ENCODE measurements around the gene MAP3K14.
"Not testable (repeated sequence)": the region's sequence is repeated elsewhere in the genome, so short reads cannot be mapped to it uniquely, and the experiment has no call there.

The MAP3K14 gene

DNA sequence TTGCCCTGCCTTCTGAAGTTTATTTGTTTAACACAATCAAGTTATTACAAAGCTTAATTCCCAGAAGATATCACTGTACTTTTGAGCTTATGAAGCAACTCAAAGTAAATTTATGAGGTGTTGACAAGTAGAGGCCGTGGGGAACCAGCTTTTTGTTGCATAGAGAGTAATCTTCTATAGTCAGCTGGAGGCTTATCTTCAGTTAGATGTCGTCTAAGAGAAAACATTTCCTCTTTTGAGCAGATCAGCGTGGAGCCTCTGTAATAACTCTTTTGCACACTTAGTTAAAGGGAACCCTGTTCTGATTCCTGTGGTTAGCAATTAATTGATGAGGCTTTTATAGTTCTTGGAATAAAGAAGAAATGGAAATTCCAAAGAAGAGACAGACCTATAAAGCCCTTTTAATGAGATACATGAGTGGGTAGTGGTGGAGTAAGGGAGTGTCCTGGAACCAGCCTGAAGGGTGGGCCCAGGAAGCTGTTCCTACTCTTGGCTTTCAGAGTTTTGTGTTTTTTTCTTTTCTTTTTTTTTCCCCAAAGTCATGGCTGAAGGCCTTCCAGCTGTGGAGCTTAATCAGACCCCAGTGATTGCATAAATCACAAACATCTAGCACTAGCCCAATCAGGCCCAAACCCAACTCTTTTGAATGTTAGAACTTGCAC, 28.9 kb upstream of the MAP3K14 start:
- POLR2A ChIA-PET (ENCODE audit: low non-redundant PET), result interaction anchor here (0.6 kb wide), 1 partner anchor 27 kb away, joined by 5 read pairs; no protein-coding TSS in a partner anchor
- TF ChIP-seq CTCF (conservative IDR thresholded peaks at IDR 0.05; ENCODE audit: low read depth), result no peak
- DNase-seq (ENCODE audit: low spot score), result no peak
- CTCF ChIA-PET, result no interaction called here
- H3K27ac ChIP-seq, result peak overlapping the region; percentile 72

DNA sequence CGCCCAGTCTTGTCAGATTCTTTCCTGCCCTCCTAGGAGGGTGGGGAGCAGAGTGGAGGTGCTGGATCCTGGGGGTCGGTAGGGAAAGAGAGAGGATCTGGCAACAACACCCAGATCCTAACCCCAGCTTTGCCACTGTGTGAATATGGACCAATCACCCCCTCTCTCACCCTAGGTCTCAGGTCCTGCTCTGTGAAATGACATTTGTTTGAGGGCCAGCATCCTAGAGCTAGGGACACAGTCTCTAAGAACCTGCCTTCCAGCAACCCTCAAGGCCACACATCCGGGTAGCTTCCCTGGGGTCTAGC, 28.4 kb upstream of the MAP3K14 start:
- no peak for DNase-seq (ENCODE audit: low spot score)
- CTCF ChIA-PET, result no interaction called here
- H3K27ac ChIP-seq, result peak overlapping the region; percentile 55
- POLR2A ChIA-PET (ENCODE audit: low non-redundant PET), result interaction anchor here (0.6 kb wide), 1 partner anchor 28 kb away, joined by 5 read pairs; no protein-coding TSS in a partner anchor
- no peak for TF ChIP-seq CTCF (conservative IDR thresholded peaks at IDR 0.05; ENCODE audit: low read depth)

DNA sequence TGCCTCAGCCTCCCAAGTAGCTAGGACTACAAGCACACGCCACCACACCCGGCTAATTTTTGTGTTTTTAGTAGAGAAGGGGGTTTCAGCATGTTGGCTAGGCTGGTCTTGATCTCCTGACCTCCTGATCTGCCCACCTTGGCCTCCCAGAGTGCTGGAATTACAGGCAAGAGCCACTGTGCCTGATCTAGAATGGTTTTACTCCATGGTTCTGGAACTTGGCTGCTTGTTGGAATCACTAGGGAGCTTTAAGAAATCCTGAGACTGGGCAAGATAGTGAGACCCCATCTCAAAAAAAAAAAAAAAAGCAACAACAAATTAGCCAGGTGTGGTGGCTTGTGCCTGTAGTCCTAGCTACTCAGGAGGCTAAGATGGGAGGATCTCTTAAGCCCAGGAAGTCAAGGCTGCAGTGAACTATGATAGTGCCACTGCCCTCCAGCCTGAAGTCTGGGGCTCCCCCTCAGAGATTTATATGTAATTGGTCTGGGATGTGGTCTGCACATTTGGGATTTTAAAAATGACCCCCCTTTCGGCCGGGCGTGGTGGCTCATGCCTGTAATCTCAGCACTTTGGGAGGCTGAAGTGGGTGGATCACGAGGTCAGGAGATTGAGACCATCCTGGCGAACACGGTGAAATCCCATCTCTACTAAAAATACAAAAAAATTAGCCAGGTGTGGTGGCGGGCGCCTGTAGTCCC, 27.3 kb upstream of the MAP3K14 start:
- CTCF ChIA-PET, result not testable (repeated sequence)

DNA sequence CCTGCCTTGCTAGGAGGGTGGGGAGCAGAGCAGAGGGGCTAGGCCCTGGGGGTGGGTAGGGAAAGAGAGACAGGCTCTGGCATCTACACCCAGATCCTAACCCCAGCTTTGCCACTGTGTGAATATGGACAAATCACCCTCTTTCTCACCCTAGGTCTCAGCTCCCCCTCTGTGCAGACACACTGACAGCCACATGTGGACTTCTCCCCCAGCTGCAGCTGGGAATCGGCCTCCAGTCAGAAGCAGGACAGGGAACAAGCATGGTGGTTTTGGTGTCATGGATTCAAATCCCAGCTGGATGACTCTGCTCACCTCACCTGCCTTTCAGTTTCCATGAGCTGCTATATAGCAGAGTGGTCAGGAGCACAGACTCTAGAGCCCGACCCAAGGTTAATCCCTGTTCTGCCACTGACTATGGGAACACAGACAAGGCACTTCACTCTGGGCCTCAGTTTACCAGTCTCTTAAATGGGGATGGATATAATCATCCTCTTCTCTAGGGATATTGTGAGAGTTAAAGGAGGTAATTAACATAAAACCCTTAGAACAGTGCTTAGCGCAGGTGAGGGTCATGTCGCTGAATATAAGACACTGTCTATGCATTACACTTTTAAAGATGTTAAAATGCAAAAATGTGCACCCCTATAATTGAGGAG, 26.2 kb upstream of the MAP3K14 start:
- H3K27ac ChIP-seq, result peak overlapping the region; percentile 42; the same call in 1 of the 2 replicates
- no peak for DNase-seq (ENCODE audit: low spot score)
- POLR2A ChIA-PET (ENCODE audit: low non-redundant PET), result no interaction called here
- CTCF ChIA-PET, result no interaction called here
- TF ChIP-seq CTCF (conservative IDR thresholded peaks at IDR 0.05; ENCODE audit: low read depth), result no peak

More for the DNA sequence above, 27.3 kb upstream of the MAP3K14 start:
- not testable (repeated sequence) for H3K27ac ChIP-seq; DNase-seq (ENCODE audit: low spot score)
- POLR2A ChIA-PET (ENCODE audit: low non-redundant PET), result interaction anchor here (0.6 kb wide), 1 partner anchor 68 kb away, joined by 7 read pairs; no protein-coding TSS in a partner anchor

- no peak for DNase-seq (ENCODE audit: low spot score)
- POLR2A ChIA-PET (ENCODE audit: low non-redundant PET), result no interaction called here
Measured at GRCh38 chr17:45342306-45342705, 25.5 kb upstream of the MAP3K14 start.

DNA sequence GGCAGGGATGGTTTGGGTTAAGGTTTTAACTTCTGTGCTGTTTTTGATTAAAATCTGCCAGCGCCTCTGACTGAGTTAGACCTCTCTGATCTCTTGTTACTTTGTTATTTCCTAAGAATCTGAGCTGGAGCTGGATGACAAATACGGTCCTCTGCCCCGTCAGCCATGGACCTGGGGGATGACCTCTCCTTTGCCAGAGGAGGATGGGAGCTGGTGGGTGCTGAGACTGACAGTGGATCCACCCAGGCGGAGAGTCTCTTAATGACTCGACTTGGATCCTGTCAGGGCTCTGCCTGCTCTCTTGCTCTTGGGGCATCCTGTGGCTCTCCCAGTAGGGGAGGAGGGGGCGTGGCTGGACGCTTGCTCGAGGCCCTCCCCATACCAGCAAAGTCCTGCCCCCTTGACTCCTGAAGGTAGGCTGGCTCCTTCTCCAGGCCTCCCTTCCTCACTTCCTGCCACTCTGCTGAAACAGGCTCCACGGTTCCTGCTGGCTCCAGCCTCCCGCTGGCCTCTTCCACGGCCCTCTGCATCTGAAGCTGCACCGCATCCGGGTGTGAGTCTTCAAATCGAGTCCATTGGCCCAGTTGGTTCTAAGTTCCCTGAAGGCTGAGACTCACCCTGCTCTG, 24.8 kb upstream of the MAP3K14 start:
- peak overlapping the region; percentile 42 for H3K27ac ChIP-seq
- ChIA-PET POLR2A (ENCODE audit: low non-redundant PET) (no interaction called here), CTCF (no interaction called here)
- no peak for TF ChIP-seq CTCF (conservative IDR thresholded peaks at IDR 0.05; ENCODE audit: low read depth)
- DNase-seq (ENCODE audit: low spot score), result peak; percentile 43

More at GRCh38 chr17:45342306-45342705, 25.5 kb upstream of the MAP3K14 start:
- no peak for TF ChIP-seq CTCF (conservative IDR thresholded peaks at IDR 0.05; ENCODE audit: low read depth)
- H3K27ac ChIP-seq, result peak overlapping the region; percentile 42
- CTCF ChIA-PET, result no interaction called here

Data from RWPE1 (cell line).